HL-60 (cell line): ENCODE data around the gene BTBD9.

ENCODE experiments used
- DNase-seq, 2 experiments: peaks; one replicate each; pipeline ENCODE4 v3.0.0-alpha.2; 2010 to 2020; ENCODE audit warnings: low read depth in 1 of 2, low spot score in 1 of 2
- H3K27ac ChIP-seq: fragments of 250-450 bp; sonication (Bioruptor Pico); replicated peaks from 2 replicates; pipeline ENCODE4 v1.5.1; 2020; ENCODE audit warnings: mild to moderate bottlenecking, moderate library complexity
- H3K27me3 ChIP-seq: fragments of 250-450 bp; sonication (Bioruptor Pico); 2 replicates; pipeline ENCODE4 v1.5.1; 2021; ENCODE audit warnings: mild to moderate bottlenecking, moderate library complexity; ENCODE audit not compliant: insufficient read depth, poor library complexity, severe bottlenecking
- H3K4me3 ChIP-seq: replicated peaks from 2 replicates; pipeline ENCODE4 v1.5.1; 2011; ENCODE audit warnings: mild to moderate bottlenecking, control low read depth, low read length; ENCODE audit not compliant: insufficient read depth
- GABPA ChIP-seq: IDR thresholded peaks from 2 replicates; pipeline ENCODE4 v1.6.1; 2012; ENCODE audit warnings: low read depth
- POLR2AphosphoS5 ChIP-seq: IDR thresholded peaks from 2 replicates; pipeline ENCODE4 v1.6.1; 2012; ENCODE audit warnings: low read depth
- SPI1 ChIP-seq: IDR thresholded peaks from 2 replicates; pipeline ENCODE4 v1.6.1; 2012; ENCODE audit warnings: low read depth, mild to moderate bottlenecking, borderline replicate concordance
- TF ChIP-seq, protein P1 (sequence below): IDR thresholded peaks from 2 replicates; pipeline ENCODE4 v1.6.1; 2012; ENCODE audit warnings: low read depth; ENCODE audit not compliant: insufficient replicate concordance
- TF ChIP-seq, protein P2 (sequence below): IDR thresholded peaks from one replicate; pipeline ENCODE4 v1.5.1; 2011; ENCODE audit warnings: low read length, control low read depth, inconsistent platforms; ENCODE audit not compliant: insufficient read depth

BTBD9 gene

GRCh38 chr6:38656896-38657295, 17.2 kb upstream of the BTBD9 start:
- H3K27ac ChIP-seq, result no peak overlapping the region
- no peak for TF ChIP-seq GABPA
- TF ChIP-seq POLR2AphosphoS5, result no peak
- TF ChIP-seq SPI1, result no peak
- TF ChIP-seq, protein P1, sequence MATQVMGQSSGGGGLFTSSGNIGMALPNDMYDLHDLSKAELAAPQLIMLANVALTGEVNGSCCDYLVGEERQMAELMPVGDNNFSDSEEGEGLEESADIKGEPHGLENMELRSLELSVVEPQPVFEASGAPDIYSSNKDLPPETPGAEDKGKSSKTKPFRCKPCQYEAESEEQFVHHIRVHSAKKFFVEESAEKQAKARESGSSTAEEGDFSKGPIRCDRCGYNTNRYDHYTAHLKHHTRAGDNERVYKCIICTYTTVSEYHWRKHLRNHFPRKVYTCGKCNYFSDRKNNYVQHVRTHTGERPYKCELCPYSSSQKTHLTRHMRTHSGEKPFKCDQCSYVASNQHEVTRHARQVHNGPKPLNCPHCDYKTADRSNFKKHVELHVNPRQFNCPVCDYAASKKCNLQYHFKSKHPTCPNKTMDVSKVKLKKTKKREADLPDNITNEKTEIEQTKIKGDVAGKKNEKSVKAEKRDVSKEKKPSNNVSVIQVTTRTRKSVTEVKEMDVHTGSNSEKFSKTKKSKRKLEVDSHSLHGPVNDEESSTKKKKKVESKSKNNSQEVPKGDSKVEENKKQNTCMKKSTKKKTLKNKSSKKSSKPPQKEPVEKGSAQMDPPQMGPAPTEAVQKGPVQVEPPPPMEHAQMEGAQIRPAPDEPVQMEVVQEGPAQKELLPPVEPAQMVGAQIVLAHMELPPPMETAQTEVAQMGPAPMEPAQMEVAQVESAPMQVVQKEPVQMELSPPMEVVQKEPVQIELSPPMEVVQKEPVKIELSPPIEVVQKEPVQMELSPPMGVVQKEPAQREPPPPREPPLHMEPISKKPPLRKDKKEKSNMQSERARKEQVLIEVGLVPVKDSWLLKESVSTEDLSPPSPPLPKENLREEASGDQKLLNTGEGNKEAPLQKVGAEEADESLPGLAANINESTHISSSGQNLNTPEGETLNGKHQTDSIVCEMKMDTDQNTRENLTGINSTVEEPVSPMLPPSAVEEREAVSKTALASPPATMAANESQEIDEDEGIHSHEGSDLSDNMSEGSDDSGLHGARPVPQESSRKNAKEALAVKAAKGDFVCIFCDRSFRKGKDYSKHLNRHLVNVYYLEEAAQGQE, result no peak
- TF ChIP-seq, protein P2, sequence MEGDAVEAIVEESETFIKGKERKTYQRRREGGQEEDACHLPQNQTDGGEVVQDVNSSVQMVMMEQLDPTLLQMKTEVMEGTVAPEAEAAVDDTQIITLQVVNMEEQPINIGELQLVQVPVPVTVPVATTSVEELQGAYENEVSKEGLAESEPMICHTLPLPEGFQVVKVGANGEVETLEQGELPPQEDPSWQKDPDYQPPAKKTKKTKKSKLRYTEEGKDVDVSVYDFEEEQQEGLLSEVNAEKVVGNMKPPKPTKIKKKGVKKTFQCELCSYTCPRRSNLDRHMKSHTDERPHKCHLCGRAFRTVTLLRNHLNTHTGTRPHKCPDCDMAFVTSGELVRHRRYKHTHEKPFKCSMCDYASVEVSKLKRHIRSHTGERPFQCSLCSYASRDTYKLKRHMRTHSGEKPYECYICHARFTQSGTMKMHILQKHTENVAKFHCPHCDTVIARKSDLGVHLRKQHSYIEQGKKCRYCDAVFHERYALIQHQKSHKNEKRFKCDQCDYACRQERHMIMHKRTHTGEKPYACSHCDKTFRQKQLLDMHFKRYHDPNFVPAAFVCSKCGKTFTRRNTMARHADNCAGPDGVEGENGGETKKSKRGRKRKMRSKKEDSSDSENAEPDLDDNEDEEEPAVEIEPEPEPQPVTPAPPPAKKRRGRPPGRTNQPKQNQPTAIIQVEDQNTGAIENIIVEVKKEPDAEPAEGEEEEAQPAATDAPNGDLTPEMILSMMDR, result no peak

GRCh38 chr6:38654263-38654662, 14.5 kb upstream of the BTBD9 start:
- no peak for TF ChIP-seq POLR2AphosphoS5
- TF ChIP-seq, protein P1, result no peak
- TF ChIP-seq GABPA, result no peak
- TF ChIP-seq SPI1, result no peak
- H3K4me3 ChIP-seq, result no peak overlapping the region
- DNase-seq, result no peak
- H3K27me3 ChIP-seq, result no peaks in the 10 kb centered on the region
- no peak overlapping the region for H3K27ac ChIP-seq

More at GRCh38 chr6:38656896-38657295, 17.2 kb upstream of the BTBD9 start:
- DNase-seq, result no peak
- Histone ChIP-seq H3K4me3 (no peak overlapping the region), H3K27me3 (no peaks in the 10 kb centered on the region)

DNA sequence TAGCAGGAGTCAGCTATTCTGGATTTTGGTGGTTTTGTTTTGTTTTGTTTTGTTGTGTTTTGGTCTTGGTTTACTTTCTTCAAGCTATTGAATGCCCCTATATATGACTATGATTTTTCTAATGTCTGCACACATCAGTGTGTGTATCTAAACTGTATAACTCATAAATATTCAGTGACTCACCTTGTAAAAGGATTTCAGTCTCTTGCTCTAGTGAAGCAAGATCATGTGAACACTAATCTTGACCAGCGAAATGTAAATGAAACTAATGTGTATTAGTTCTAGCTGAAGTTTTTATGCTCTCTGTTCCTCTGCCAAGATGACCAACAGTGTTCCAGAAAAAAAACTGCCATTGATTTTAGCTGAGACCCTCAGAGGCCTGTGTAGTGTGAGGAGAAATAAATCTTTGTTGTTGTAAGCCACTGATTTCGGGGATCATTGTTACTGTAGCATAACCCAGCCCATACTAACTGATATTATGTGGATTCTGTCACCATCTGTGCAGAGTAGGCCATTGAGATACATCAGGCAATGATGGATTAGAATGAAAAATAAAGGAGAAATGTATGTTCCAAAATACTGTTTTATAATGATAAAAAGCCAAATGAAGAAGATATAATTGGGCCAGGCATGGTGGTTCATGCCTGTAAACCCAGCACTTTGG, 11.5 kb upstream of the BTBD9 start:
- Histone ChIP-seq H3K27ac (no peak overlapping the region), H3K27me3 (no peaks in the 10 kb centered on the region), H3K4me3 (no peak overlapping the region)
- TF ChIP-seq GABPA (no peak), SPI1 (no peak), POLR2AphosphoS5 (no peak)
- TF ChIP-seq, protein P2, result no peak
- TF ChIP-seq, protein P1, result no peak
- no peak for DNase-seq
